WTC11 (cell line): ENCODE results near the gene C16orf74. TPM values are rescaled to one million over a fixed set of nuclear protein-coding genes. Genes with fewer than 3 reads are reported as not detected.

Source experiments
- ATAC-seq: fragments of 200-7000 bp; cut with Tn5 transposase; 2 replicates; pipeline ENCODE4 v1.10.0; 2021; ENCODE audit warnings: mild to moderate bottlenecking, moderate library complexity
- CTCF ChIA-PET: fragments of 300-600 bp; sonication (Branson Sonifier 250); formaldehyde crosslinking; loops from one replicate; lab custom pipeline; 2021; ENCODE audit warnings: antibody characterized with exemption; lab: Charles Lee
- POLR2A ChIA-PET: fragments of 350-600 bp; sonication (Branson Sonifier 250); formaldehyde crosslinking; loops from one replicate; lab custom pipeline; 2021; ENCODE audit warnings: antibody characterized with exemption; lab: Charles Lee
- DNase-seq: peaks from one replicate; pipeline ENCODE4 v3.0.0; 2021; ENCODE audit warnings: low spot score
- H3K27ac Mint-ChIP-seq: 2 replicates; pipeline ENCODE4 v1.8.0; 2021; ENCODE audit warnings: mixed read lengths
- H3K27me3 Mint-ChIP-seq: 2 replicates; pipeline ENCODE4 v1.8.0; 2021; ENCODE audit warnings: low read depth, mild to moderate bottlenecking, moderate library complexity, mixed read lengths
- H3K36me3 Mint-ChIP-seq: 2 replicates; pipeline ENCODE4 v1.8.0; 2021; ENCODE audit warnings: mixed read lengths
- H3K4me1 Mint-ChIP-seq: 2 replicates; pipeline ENCODE4 v1.8.0; 2022; ENCODE audit warnings: mixed read lengths
- H3K4me3 Mint-ChIP-seq: 2 replicates; pipeline ENCODE4 v1.8.0; 2021; ENCODE audit warnings: mild to moderate bottlenecking, moderate library complexity, mixed read lengths
- H3K9me3 Mint-ChIP-seq: 2 replicates; pipeline ENCODE4 v1.8.0; 2021; ENCODE audit warnings: mixed read lengths
- FOXJ3 ChIP-seq: sonication (generic); formaldehyde crosslinking; IDR thresholded peaks from 2 replicates; pipeline ENCODE4 v1.9.0; 2021; ENCODE audit warnings: missing genetic modification reagents, mild to moderate bottlenecking, borderline replicate concordance
- JAZF1 ChIP-seq: fragments of 250-450 bp; sonication (Bioruptor Pico); IDR thresholded peaks from 2 replicates; pipeline ENCODE4 v1.9.0; 2021; ENCODE audit warnings: moderate library complexity, mild to moderate bottlenecking, inconsistent platforms
- PRRX2 ChIP-seq: fragments of 250-450 bp; sonication (Bioruptor Pico); IDR thresholded peaks from 2 replicates; pipeline ENCODE4 v1.8.0; 2021; ENCODE audit warnings: mild to moderate bottlenecking
- RELA ChIP-seq: sonication (generic); formaldehyde crosslinking; IDR thresholded peaks from 2 replicates; pipeline ENCODE4 v1.8.1; 2022; ENCODE audit warnings: missing genetic modification reagents, mild to moderate bottlenecking, borderline replicate concordance
- RORB ChIP-seq: fragments of 250-450 bp; sonication (Bioruptor Pico); IDR thresholded peaks from 2 replicates; pipeline ENCODE4 v1.9.0; 2021; ENCODE audit warnings: mild to moderate bottlenecking
- total RNA-seq: library from RNA; stranded (reverse); gene quantifications from 3 replicates; pipeline ENCODE4 v1.2.3, GENCODE V29; 2021
- TF ChIP-seq, protein P1 (sequence below): fragments of 250-450 bp; sonication (Bioruptor Pico); IDR thresholded peaks from 2 replicates; pipeline ENCODE4 v1.9.0; 2021; ENCODE audit warnings: mild to moderate bottlenecking
- TF ChIP-seq, protein P2 (sequence below): sonication (generic); formaldehyde crosslinking; IDR thresholded peaks from 2 replicates; pipeline ENCODE4 v1.8.0; 2022; ENCODE audit warnings: mild to moderate bottlenecking, missing genetic modification reagents
- TF ChIP-seq, protein P3 (sequence below): sonication (generic); formaldehyde crosslinking; IDR thresholded peaks from 2 replicates; pipeline ENCODE4 v1.8.0; 2022; ENCODE audit warnings: mild to moderate bottlenecking, missing genetic modification reagents
- TF ChIP-seq, protein P4 (sequence below): sonication (generic); formaldehyde crosslinking; IDR thresholded peaks from 2 replicates; pipeline ENCODE4 v1.8.0; 2022; ENCODE audit warnings: mild to moderate bottlenecking, missing genetic modification reagents
- TF ChIP-seq, protein P5 (sequence below): sonication (generic); formaldehyde crosslinking; IDR thresholded peaks from 2 replicates; pipeline ENCODE4 v1.8.0; 2023; ENCODE audit warnings: missing genetic modification reagents
- TF ChIP-seq, protein P6 (sequence below): sonication (generic); formaldehyde crosslinking; IDR thresholded peaks from 2 replicates; pipeline ENCODE4 v1.8.1; 2023; ENCODE audit warnings: mild to moderate bottlenecking, missing genetic modification reagents, borderline replicate concordance
- TF ChIP-seq, protein P7 (sequence below): sonication (generic); formaldehyde crosslinking; IDR thresholded peaks from 2 replicates; pipeline ENCODE4 v1.8.1; 2022; ENCODE audit warnings: missing genetic modification reagents, borderline replicate concordance

C16orf74 gene
- total RNA-seq, 1 experiment from 2014 or later, result 8.3 TPM

DNA sequence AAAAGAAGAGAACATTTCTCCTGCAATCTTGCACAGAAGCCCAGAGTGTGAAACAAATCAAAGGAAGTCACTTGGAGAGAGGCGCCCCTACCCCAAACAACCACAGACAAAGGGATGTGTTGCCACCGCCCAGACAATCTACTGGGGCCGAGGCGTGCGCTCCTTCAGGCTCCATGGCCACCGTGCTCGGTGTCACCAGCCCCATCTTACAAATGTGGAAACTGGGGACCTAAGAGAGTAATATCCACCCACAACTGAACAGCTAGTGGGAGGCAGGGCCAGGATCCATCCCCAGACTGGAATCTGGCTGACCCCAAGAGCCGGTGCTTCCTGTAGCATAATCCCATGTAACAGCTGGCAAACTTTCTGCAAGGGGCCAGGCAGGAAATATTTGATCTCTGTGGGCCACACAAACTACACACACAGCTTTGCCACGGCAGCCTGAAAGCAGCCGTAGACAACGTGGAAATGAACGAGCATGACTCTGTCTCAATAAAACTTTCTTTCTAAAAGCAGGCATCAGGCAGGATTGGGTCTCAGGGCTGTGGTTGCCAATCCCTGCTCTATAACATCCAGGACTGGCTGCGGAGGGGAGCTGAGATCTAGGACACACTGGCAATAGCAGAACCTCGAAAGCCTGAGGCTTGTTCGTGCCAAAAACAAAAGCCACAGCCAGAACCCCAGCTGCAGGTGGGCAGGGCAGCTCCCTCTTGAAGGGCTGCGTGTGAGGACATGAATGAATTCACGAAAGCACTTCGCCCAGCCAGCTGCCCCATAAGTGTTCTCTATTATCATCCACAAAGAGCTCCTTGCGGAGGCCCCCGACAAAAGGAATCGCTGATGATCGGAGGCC, 35.5 kb downstream of the C16orf74 start (continued):
- TF ChIP-seq FOXJ3 (CRISPR knock-in tag), result no peak
- TF ChIP-seq, protein P1, sequence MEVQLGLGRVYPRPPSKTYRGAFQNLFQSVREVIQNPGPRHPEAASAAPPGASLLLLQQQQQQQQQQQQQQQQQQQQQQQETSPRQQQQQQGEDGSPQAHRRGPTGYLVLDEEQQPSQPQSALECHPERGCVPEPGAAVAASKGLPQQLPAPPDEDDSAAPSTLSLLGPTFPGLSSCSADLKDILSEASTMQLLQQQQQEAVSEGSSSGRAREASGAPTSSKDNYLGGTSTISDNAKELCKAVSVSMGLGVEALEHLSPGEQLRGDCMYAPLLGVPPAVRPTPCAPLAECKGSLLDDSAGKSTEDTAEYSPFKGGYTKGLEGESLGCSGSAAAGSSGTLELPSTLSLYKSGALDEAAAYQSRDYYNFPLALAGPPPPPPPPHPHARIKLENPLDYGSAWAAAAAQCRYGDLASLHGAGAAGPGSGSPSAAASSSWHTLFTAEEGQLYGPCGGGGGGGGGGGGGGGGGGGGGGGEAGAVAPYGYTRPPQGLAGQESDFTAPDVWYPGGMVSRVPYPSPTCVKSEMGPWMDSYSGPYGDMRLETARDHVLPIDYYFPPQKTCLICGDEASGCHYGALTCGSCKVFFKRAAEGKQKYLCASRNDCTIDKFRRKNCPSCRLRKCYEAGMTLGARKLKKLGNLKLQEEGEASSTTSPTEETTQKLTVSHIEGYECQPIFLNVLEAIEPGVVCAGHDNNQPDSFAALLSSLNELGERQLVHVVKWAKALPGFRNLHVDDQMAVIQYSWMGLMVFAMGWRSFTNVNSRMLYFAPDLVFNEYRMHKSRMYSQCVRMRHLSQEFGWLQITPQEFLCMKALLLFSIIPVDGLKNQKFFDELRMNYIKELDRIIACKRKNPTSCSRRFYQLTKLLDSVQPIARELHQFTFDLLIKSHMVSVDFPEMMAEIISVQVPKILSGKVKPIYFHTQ, result no peak
- TF ChIP-seq, protein P2, sequence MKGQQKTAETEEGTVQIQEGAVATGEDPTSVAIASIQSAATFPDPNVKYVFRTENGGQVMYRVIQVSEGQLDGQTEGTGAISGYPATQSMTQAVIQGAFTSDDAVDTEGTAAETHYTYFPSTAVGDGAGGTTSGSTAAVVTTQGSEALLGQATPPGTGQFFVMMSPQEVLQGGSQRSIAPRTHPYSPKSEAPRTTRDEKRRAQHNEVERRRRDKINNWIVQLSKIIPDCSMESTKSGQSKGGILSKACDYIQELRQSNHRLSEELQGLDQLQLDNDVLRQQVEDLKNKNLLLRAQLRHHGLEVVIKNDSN, result no peak

DNA sequence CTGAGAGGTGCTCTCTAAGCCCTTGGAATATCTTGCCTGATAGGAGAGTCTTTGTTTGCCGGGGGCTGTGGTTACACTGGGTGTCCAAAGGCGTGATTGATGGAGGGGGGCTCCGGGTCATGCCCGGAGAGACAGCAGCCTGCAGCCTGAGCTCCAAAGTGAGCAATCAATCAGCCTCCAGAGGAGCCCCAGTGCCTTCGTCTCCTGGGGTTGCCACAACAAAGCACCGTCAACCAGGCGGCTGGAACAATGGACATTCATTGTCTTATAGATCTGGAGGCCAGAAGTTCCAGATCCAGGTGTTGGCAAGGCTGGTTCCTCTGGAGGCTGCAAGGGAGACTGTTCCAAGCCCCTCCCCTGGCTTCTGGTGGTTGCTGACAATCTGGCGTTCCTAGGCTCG, 38.1 kb downstream of the C16orf74 start:
- H3K4me1 Mint-ChIP-seq, result peaks cover 16% of the 10 kb centered on the region
- peaks cover 11% of the 10 kb centered on the region for H3K9me3 Mint-ChIP-seq
- POLR2A ChIA-PET, result no interaction called here
- TF ChIP-seq RORB (CRISPR knock-in tag) (no peak), PRRX2 (no peak), RELA (CRISPR knock-in tag) (no peak), JAZF1 (CRISPR knock-in tag) (no peak)
- TF ChIP-seq, protein P3, sequence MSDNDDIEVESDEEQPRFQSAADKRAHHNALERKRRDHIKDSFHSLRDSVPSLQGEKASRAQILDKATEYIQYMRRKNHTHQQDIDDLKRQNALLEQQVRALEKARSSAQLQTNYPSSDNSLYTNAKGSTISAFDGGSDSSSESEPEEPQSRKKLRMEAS (CRISPR knock-in tag), result no peak
- TF ChIP-seq, protein P4, sequence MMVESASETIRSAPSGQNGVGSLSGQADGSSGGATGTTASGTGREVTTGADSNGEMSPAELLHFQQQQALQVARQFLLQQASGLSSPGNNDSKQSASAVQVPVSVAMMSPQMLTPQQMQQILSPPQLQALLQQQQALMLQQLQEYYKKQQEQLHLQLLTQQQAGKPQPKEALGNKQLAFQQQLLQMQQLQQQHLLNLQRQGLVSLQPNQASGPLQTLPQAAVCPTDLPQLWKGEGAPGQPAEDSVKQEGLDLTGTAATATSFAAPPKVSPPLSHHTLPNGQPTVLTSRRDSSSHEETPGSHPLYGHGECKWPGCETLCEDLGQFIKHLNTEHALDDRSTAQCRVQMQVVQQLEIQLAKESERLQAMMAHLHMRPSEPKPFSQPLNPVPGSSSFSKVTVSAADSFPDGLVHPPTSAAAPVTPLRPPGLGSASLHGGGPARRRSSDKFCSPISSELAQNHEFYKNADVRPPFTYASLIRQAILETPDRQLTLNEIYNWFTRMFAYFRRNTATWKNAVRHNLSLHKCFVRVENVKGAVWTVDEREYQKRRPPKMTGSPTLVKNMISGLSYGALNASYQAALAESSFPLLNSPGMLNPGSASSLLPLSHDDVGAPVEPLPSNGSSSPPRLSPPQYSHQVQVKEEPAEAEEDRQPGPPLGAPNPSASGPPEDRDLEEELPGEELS (CRISPR knock-in tag), result no peak
- TF ChIP-seq, protein P5, sequence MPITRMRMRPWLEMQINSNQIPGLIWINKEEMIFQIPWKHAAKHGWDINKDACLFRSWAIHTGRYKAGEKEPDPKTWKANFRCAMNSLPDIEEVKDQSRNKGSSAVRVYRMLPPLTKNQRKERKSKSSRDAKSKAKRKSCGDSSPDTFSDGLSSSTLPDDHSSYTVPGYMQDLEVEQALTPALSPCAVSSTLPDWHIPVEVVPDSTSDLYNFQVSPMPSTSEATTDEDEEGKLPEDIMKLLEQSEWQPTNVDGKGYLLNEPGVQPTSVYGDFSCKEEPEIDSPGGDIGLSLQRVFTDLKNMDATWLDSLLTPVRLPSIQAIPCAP (CRISPR knock-in tag), result no peak
- TF ChIP-seq, protein P6, sequence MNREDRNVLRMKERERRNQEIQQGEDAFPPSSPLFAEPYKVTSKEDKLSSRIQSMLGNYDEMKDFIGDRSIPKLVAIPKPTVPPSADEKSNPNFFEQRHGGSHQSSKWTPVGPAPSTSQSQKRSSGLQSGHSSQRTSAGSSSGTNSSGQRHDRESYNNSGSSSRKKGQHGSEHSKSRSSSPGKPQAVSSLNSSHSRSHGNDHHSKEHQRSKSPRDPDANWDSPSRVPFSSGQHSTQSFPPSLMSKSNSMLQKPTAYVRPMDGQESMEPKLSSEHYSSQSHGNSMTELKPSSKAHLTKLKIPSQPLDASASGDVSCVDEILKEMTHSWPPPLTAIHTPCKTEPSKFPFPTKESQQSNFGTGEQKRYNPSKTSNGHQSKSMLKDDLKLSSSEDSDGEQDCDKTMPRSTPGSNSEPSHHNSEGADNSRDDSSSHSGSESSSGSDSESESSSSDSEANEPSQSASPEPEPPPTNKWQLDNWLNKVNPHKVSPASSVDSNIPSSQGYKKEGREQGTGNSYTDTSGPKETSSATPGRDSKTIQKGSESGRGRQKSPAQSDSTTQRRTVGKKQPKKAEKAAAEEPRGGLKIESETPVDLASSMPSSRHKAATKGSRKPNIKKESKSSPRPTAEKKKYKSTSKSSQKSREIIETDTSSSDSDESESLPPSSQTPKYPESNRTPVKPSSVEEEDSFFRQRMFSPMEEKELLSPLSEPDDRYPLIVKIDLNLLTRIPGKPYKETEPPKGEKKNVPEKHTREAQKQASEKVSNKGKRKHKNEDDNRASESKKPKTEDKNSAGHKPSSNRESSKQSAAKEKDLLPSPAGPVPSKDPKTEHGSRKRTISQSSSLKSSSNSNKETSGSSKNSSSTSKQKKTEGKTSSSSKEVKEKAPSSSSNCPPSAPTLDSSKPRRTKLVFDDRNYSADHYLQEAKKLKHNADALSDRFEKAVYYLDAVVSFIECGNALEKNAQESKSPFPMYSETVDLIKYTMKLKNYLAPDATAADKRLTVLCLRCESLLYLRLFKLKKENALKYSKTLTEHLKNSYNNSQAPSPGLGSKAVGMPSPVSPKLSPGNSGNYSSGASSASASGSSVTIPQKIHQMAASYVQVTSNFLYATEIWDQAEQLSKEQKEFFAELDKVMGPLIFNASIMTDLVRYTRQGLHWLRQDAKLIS (CRISPR knock-in tag), result no peak
- TF ChIP-seq, protein P7, sequence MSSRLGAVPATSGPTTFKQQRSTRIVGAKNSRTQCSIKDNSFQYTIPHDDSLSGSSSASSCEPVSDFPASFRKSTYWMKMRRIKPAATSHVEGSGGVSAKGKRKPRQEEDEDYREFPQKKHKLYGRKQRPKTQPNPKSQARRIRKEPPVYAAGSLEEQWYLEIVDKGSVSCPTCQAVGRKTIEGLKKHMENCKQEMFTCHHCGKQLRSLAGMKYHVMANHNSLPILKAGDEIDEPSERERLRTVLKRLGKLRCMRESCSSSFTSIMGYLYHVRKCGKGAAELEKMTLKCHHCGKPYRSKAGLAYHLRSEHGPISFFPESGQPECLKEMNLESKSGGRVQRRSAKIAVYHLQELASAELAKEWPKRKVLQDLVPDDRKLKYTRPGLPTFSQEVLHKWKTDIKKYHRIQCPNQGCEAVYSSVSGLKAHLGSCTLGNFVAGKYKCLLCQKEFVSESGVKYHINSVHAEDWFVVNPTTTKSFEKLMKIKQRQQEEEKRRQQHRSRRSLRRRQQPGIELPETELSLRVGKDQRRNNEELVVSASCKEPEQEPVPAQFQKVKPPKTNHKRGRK (CRISPR knock-in tag), result no peak
- CTCF ChIA-PET, result interaction anchor here (1.0 kb wide), 1 partner anchor 97 kb away, joined by 3 read pairs; no protein-coding TSS in a partner anchor
- peaks cover 14% of the 10 kb centered on the region for H3K36me3 Mint-ChIP-seq
- no peak for ATAC-seq
- H3K4me3 Mint-ChIP-seq, result no peak overlapping the region
- no peak for DNase-seq
- no peak overlapping the region for H3K27ac Mint-ChIP-seq
- peaks cover 19% of the 10 kb centered on the region for H3K27me3 Mint-ChIP-seq
